Gastroesophageal sphincter (tissue), 4 donors: ENCODE data around the gene FCF1. TPM values are rescaled to one million over a fixed set of nuclear protein-coding genes. Genes with fewer than 3 reads are reported as not detected.
A peak's percentile ranks its signal among the peaks of the same experiment; 100 is the strongest.

Source experiments
- ATAC-seq: fragments of 150-250 bp; one replicate; pipeline ENCODE4 v1.9.1; 2016; ENCODE audit warnings: mild to moderate bottlenecking, moderate library complexity
- H3K27ac ChIP-seq, 4 donors: fragments of 200-600 bp; sonication (generic) in 3 of 4; 1 replicate in 3 of 4; 2 replicates in 1 of 4; pipeline ENCODE4 v1.5.1; 2016 to 2019
- H3K27me3 ChIP-seq: fragments of 200-600 bp; sonication (generic); one replicate; pipeline ENCODE4 v1.5.1; 2019
- H3K36me3 ChIP-seq, 2 donors: fragments of 200-600 bp; sonication (generic); one replicate each; pipeline ENCODE4 v1.5.1; 2019; ENCODE audit warnings: control low read depth in 1 of 2
- H3K4me1 ChIP-seq, 3 donors: fragments of 200-600 bp; sonication (generic); 1 replicate in 2 of 3; 2 replicates in 1 of 3; pipeline ENCODE4 v1.5.1; 2016 to 2019; ENCODE audit warnings: control low read depth in 2 of 3
- H3K4me3 ChIP-seq, 2 donors: fragments of 200-600 bp; sonication (generic); one replicate each; pipeline ENCODE4 v1.5.1; 2019; ENCODE audit warnings: mild to moderate bottlenecking in 1 of 2, moderate library complexity in 1 of 2
- H3K9me3 ChIP-seq, 3 donors: fragments of 200-600 bp; sonication (generic); one replicate each; pipeline ENCODE4 v1.5.1; 2017 to 2019; ENCODE audit warnings: control low read depth in 2 of 3
- CTCF ChIP-seq, 4 experiments: fragments of 200-600 bp in 2 of 4; fragments of 450-650 bp in 2 of 4; sonication (generic) in 1 of 4; IDR thresholded peaks; one replicate each; pipeline ENCODE4 v1.5.1; 2017 to 2019; ENCODE audit warnings: antibody characterized with exemption in 4 of 4, mild to moderate bottlenecking in 2 of 4, moderate library complexity in 2 of 4
- EP300 ChIP-seq: sonication (generic); formaldehyde crosslinking; IDR thresholded peaks from one replicate; pipeline ENCODE4 v1.6.1; 2017; ENCODE audit warnings: antibody characterized with exemption, mild to moderate bottlenecking
- POLR2A ChIP-seq, 2 donors: fragments of 450-650 bp; IDR thresholded peaks; one replicate each; pipeline ENCODE4 v1.6.1; 2017; ENCODE audit warnings: antibody characterized with exemption in 2 of 2, mild to moderate bottlenecking in 2 of 2, moderate library complexity in 1 of 2
- POLR2AphosphoS5 ChIP-seq: sonication (generic); formaldehyde crosslinking; IDR thresholded peaks from one replicate; pipeline ENCODE4 v1.6.1; 2017; ENCODE audit warnings: antibody characterized with exemption
- WGBS, 2 donors: methylation state at CpG; one replicate each; pipeline ENCODE4 v1.1.5; 2018; ENCODE audit warnings: low coverage in 1 of 2; 5-methylcytosine and 5-hydroxymethylcytosine counted together
- total RNA-seq, 4 donors: library from RNA; depleted of rRNA; stranded (reverse); fragments of >200 nt; gene quantifications; one replicate each; pipeline ENCODE4 v1.1.0, GENCODE V29; 2016

Gene FCF1, protein sequence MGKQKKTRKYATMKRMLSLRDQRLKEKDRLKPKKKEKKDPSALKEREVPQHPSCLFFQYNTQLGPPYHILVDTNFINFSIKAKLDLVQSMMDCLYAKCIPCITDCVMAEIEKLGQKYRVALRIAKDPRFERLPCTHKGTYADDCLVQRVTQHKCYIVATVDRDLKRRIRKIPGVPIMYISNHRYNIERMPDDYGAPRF
- 10 to 100 TPM; 26.1 to 42.3 (median 31.6) TPM for total RNA-seq

- Histone ChIP-seq H3K27me3 (no peaks in the 10 kb centered on the region), H3K4me3 (peak within 1 kb of the TSS; percentile 67 to 81), H3K9me3 (no peaks in the 10 kb centered on the region), H3K4me1 (peaks cover 0 to 42% (median 10%) of the 10 kb centered on the region in 3 donors), H3K27ac (peak within 1 kb of the TSS; percentile 63 to 87 (median 86)), H3K36me3 (peaks cover 0 to 31% of the 10 kb centered on the region in 2 donors)
- TF ChIP-seq POLR2A (IDR thresholded peaks at IDR 0.05) (peak; percentile 44 to 74), POLR2AphosphoS5 (peak; percentile 87), EP300 (no peak)
- peak; percentile 99 for ATAC-seq
- 0% methylated on average over 10 to 17 of the region's 31 CpGs for WGBS, 2 donors
Observed at GRCh38 chr14:74712499-74713394, at the start of gene FCF1, which contains the start of gene AREL1. Gene FCF1 (plus strand): TSS chr14:74713144. CDS start chr14:74713198, 54 bp downstream. Gene AREL1 (minus strand): TSS chr14:74713080. CDS start chr14:74685615, 27,465 bp downstream.

DNA sequence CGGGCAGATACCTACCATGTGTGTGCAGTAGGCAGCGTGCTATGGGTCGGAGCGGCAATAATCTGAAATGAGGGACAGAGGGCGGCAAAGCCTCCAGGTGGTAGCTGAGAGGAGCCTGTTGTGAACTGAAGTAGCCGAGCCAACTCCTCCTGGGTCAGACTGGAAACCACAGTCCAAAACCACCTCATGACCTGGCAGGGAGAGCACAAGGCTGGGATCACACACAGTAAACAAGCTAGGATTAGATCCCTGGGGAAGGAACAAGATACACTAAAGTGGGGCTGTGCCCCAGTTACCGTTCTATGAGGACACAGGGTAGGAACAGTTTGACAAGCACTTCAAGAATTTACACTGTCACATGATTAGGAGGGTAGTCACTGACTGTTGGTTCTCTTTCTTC, 49.1 kb upstream of the FCF1 start:
- TF ChIP-seq POLR2A (IDR thresholded peaks at IDR 0.05) (no peak), CTCF (IDR thresholded peaks at IDR 0.05) (no peak), EP300 (no peak), POLR2AphosphoS5 (peak; percentile 29)
- no peaks in the 10 kb centered on the region for H3K27me3 ChIP-seq
- peak; percentile 90 for ATAC-seq
- no peaks in the 10 kb centered on the region for H3K9me3 ChIP-seq
- H3K4me3 ChIP-seq: no peak overlapping the region
- H3K36me3 ChIP-seq: peaks cover 0 to 95% of the 10 kb centered on the region in 2 donors
- 83 to 88% methylated on average over 1 to 7 of the region's 7 CpGs for WGBS, 2 donors
- peak overlapping the region in 3 of 4 donors; percentile 53 to 68 (median 56) for H3K27ac ChIP-seq
- H3K4me1 ChIP-seq: peaks cover 0 to 26% (median 3%) of the 10 kb centered on the region in 3 donors

DNA sequence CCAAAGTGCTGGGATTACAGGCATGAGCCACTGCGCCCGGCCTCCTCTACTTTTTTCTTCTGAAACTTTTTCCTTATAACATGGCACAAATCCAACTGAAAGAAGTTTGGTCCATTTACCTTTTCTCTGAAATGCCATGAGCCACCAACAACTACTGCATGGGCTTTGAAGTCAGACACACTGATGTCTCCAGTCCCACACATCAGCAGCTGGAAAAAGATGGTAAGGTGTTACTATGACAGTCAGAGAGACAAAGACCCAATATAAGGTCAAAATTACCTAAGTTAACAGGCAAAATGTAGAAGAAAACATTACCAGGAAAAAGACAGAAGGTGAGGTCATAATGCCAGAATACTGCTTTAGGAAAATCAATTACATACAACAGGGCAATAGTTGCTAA, 48.2 kb upstream of the FCF1 start:
- H3K4me1 ChIP-seq: peaks cover 0 to 26% (median 3%) of the 10 kb centered on the region in 3 donors

GRCh38 chr14:74667758-74668157, 45.2 kb upstream of the FCF1 start:
- Histone ChIP-seq H3K9me3 (no peaks in the 10 kb centered on the region), H3K36me3 (peaks cover 0 to 100% of the 10 kb centered on the region in 2 donors), H3K4me1 (peaks cover 0 to 16% (median 0%) of the 10 kb centered on the region in 3 donors), H3K4me3 (no peak overlapping the region), H3K27me3 (no peaks in the 10 kb centered on the region), H3K27ac (no peak overlapping the region)
- WGBS, 2 donors: 75 to 100% methylated on average over 1 of the region's 1 CpG
- ATAC-seq: no peak
- TF ChIP-seq POLR2AphosphoS5: no peak
- no peak for TF ChIP-seq POLR2A (IDR thresholded peaks at IDR 0.05)
- no peak for TF ChIP-seq CTCF (IDR thresholded peaks at IDR 0.05)
- TF ChIP-seq EP300: no peak

More for the DNA sequence above, 48.2 kb upstream of the FCF1 start:
- Histone ChIP-seq H3K4me3 (no peak overlapping the region), H3K36me3 (peaks cover 0 to 98% of the 10 kb centered on the region in 2 donors), H3K27ac (no peak overlapping the region), H3K9me3 (no peaks in the 10 kb centered on the region), H3K27me3 (no peaks in the 10 kb centered on the region)
- WGBS, 2 donors: 100% methylated on average over 1 to 2 of the region's 2 CpGs
- ATAC-seq: no peak
- TF ChIP-seq CTCF (IDR thresholded peaks at IDR 0.05) (no peak), POLR2AphosphoS5 (no peak), POLR2A (IDR thresholded peaks at IDR 0.05) (no peak), EP300 (no peak)

- 100% methylated on average over 1 of the region's 1 CpG for WGBS, 2 donors
- no peak overlapping the region for H3K27ac ChIP-seq
- peaks cover 0 to 6% (median 0%) of the 10 kb centered on the region in 3 donors for H3K4me1 ChIP-seq
Observed at GRCh38 chr14:74669256-74669655, 43.7 kb upstream of the FCF1 start.

More at GRCh38 chr14:74669256-74669655, 43.7 kb upstream of the FCF1 start:
- Histone ChIP-seq H3K9me3 (no peaks in the 10 kb centered on the region), H3K36me3 (peaks cover 0 to 100% of the 10 kb centered on the region in 2 donors), H3K27me3 (no peaks in the 10 kb centered on the region), H3K4me3 (no peak overlapping the region)
- ATAC-seq: no peak
- no peak for TF ChIP-seq CTCF (IDR thresholded peaks at IDR 0.05)
- no peak for TF ChIP-seq POLR2A (IDR thresholded peaks at IDR 0.05)
- no peak for TF ChIP-seq EP300
